Measurements from ENCODE around the gene FLAD1.
"Not testable (repeated sequence)": the region's sequence is repeated elsewhere in the genome, so short reads cannot be mapped to it uniquely, and the experiment has no call there.

Gene FLAD1

GRCh38 chr1:154970631-154971340 is 12.4 kb upstream of the FLAD1 start, which contains the start of gene SHC1:
TSS of gene SHC1 (minus strand) at chr1:154970747. CDS start at chr1:154970526, 221 bp downstream.
- DNase-seq: peak; percentile 75

GRCh38 chr1:154971341-154971998 is 11.7 kb upstream of the FLAD1 start:
- DNase-seq: no peak

GRCh38 chr1:154972213-154972516 is 11.0 kb upstream of the FLAD1 start:
- DNase-seq: no peak

GRCh38 chr1:154972517-154973343 is 10.4 kb upstream of the FLAD1 start:
- DNase-seq: no peak

GRCh38 chr1:154973344-154974101 is 9.6 kb upstream of the FLAD1 start:
- DNase-seq: peak; percentile 90

GRCh38 chr1:154974102-154974807 is 8.9 kb upstream of the FLAD1 start, which contains the start of gene CKS1B:
TSS of gene CKS1B (plus strand) at chr1:154974681. CDS start at chr1:154974746, 65 bp downstream.
- DNase-seq: peak; percentile 100

GRCh38 chr1:154974808-154975408 is 8.2 kb upstream of the FLAD1 start:
- DNase-seq: peak; percentile 94

- no peak for DNase-seq
Measured at GRCh38 chr1:154975409-154976059, 7.6 kb upstream of the FLAD1 start.

GRCh38 chr1:154977762-154978161 is 5.4 kb upstream of the FLAD1 start:
- not testable (repeated sequence) for DNase-seq

- no peak for DNase-seq
Measured at GRCh38 chr1:154978360-154978759, 4.8 kb upstream of the FLAD1 start.

- no peak for DNase-seq
Measured at GRCh38 chr1:154982341-154982740, 803 bp upstream of the FLAD1 start.

- no peak for DNase-seq
Measured at GRCh38 chr1:154983776-154984466, 777 bp downstream of the FLAD1 start.

- DNase-seq: not testable (repeated sequence)
Measured at GRCh38 chr1:154986736-154987135, 3.6 kb downstream of the FLAD1 start.

GRCh38 chr1:154987326-154987725 is 4.2 kb downstream of the FLAD1 start:
- no peak for DNase-seq

GRCh38 chr1:154988058-154988954 is 5.2 kb downstream of the FLAD1 start:
- no peak for DNase-seq

- no peak for DNase-seq
Measured at GRCh38 chr1:154989195-154989860, 6.2 kb downstream of the FLAD1 start.

- no peak for DNase-seq
Measured at GRCh38 chr1:154990276-154990675, 7.1 kb downstream of the FLAD1 start.

GRCh38 chr1:154992721-154993571 is 9.8 kb downstream of the FLAD1 start:
- no peak for DNase-seq
